Lung microvascular endothelial cell (primary cell): ENCODE results near the gene POLR2I. TPM values are rescaled to one million over a fixed set of nuclear protein-coding genes. Genes with fewer than 3 reads are reported as not detected.

Experiments
- total RNA-seq: library from RNA; depleted of rRNA; stranded (reverse); fragments of >200 nt; gene quantifications from 2 replicates; pipeline ENCODE4 v1.2.1, GENCODE V29; 2014

The POLR2I gene
- total RNA-seq, 1 donor from 2014 or later, result 143 TPM

Other genes starting within 250 kb of the POLR2I start
- gene APLP1, start 246.3 kb downstream of the POLR2I start, total RNA-seq, result 1.2 and 2.2 TPM in 2 replicates
- gene NFKBID, start 214.3 kb downstream of the POLR2I start, total RNA-seq, result 1.3 and 3.8 TPM in 2 replicates
- gene HCST, start 212.3 kb downstream of the POLR2I start, total RNA-seq, result 0.22 and 0.40 TPM in 2 replicates
- gene TYROBP, start 206.6 kb downstream of the POLR2I start, total RNA-seq, result not detected in 2 replicates
- gene LRFN3, start 178.5 kb downstream of the POLR2I start, total RNA-seq, result 1.3 and 2.0 TPM in 2 replicates
- 8.7 and 10.7 TPM in 2 replicates for gene SDHAF1, start 119.7 kb downstream of the POLR2I start, total RNA-seq
- gene SYNE4, start 106.1 kb downstream of the POLR2I start, total RNA-seq, result under 0.01 TPM in 1 of 2 replicates, not detected in the other
- 7.3 and 7.8 TPM in 2 replicates for gene ALKBH6, start 100.7 kb downstream of the POLR2I start, total RNA-seq
- 2.6 and 2.8 TPM in 2 replicates for gene CLIP3, start 82.0 kb downstream of the POLR2I start, total RNA-seq
- gene THAP8, start 60.6 kb downstream of the POLR2I start, total RNA-seq, result 0.87 and 1.8 TPM in 2 replicates
- gene WDR62, start 60.0 kb downstream of the POLR2I start, total RNA-seq, result 1.2 and 2.0 TPM in 2 replicates
- gene OVOL3, start 3.7 kb downstream of the POLR2I start, total RNA-seq, result not detected in 2 replicates
- gene TBCB, start 593 bp upstream of the POLR2I start, total RNA-seq, result 140 and 181 TPM in 2 replicates
- gene CAPNS1, start 25.2 kb upstream of the POLR2I start, total RNA-seq, result 361 and 396 TPM in 2 replicates
- gene COX7A1, start 37.6 kb upstream of the POLR2I start, total RNA-seq, result 88.5 and 153 TPM in 2 replicates
- 2.0 and 3.8 TPM in 2 replicates for gene ZNF565, start 99.8 kb upstream of the POLR2I start, total RNA-seq
- 50.1 and 65.7 TPM in 2 replicates for gene ZNF146, start 100.2 kb upstream of the POLR2I start, total RNA-seq